ENCODE results near the gene COX10. TPM values are rescaled to one million over a fixed set of nuclear protein-coding genes. Genes with fewer than 3 reads are reported as not detected.
"Not testable (repeated sequence)": the region's sequence is repeated elsewhere in the genome, so short reads cannot be mapped to it uniquely, and the experiment has no call there.

COX10 gene
- 13.8 TPM for total RNA-seq
- long read RNA-seq, transcript COX10-201 (7 exons, 2,873 nt) = major isoform, 15 of 25 reads
- long read RNA-seq, partial matches to known transcripts = 3 of 25 reads
- long read RNA-seq, other reads (novel, unspliced or antisense) = 7 of 25 reads

- Histone ChIP-seq H3K36me3 (peaks cover 4% of the 10 kb centered on the region), H3K27ac (peak within 1 kb of the TSS; percentile 89), H3K4me1 (peaks cover 15% of the 10 kb centered on the region), H3K9me3 (no peaks in the 10 kb centered on the region), H3K27me3 (ENCODE audit: low read depth) (no peaks in the 10 kb centered on the region), H3K4me3 (peak within 1 kb of the TSS; percentile 100)
- ATAC-seq (peak; percentile 99 to 100), DNase-seq (peak; percentile 92)
- no peak for TF ChIP-seq CTCF (IDR thresholded peaks at IDR 0.05)
- intact Hi-C loops (cut with DNase I) = no loop called here
Measured at GRCh38 chr17:14069251-14070021, at the start of gene COX10. Gene COX10 (plus strand): TSS chr17:14069504. CDS start chr17:14069606, 102 bp downstream.

DNA sequence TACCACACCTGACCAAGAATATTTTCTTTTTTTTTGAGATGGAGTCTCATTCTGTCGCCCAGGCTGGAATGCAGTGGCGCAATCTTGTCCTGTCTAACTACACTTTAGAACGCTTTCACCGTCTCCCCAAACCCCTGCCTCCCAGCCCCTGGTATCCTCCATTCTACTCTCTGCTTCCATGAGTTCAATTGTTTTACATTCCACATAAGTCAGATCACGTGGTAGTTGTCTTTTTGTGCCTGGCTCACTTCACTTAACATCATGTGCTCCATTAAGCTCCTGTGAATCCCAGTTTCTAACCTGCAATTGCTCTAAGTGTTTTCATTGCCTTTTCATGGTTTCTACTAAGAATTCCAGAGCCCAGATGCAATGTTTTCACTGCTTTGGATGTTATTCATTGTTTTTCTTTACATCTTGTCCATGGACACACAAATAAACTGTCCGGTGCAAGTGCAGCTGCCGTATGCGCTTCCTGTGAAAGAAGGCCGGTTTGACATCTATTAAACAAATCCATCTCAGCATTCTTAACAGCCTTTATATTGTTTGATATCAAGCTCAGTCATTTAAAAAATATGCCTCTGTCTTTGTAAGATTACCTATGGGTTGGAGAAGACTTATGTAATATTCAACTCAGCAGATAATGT, 47.5 kb upstream of the COX10 start:
- DNase-seq; intact Hi-C loops (cut with DNase I); H3K9me3 ChIP-seq; H3K4me3 ChIP-seq; H3K27ac ChIP-seq; ATAC-seq; H3K27me3 ChIP-seq (ENCODE audit: low read depth); H3K4me1 ChIP-seq; H3K36me3 ChIP-seq: not testable (repeated sequence)

DNA sequence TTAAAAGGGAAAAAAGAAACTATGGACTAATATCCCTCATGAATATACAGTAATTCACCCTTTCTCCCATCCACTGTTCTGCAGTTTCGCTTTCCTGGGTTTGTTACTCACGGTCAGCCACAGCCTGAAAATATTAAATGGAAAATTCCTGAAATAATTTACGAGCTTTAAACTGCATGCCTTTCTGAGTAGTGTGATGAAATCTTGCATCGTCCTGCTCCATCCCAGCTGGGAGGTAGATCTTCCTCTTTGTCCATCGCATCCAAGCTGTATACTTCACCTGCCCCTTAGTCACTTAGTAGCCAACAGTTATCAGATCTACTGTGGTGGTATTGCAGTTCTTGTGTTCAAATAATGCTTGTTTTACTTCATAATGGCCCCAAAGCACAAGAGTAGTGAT, 39.5 kb upstream of the COX10 start:
- H3K27ac ChIP-seq; H3K27me3 ChIP-seq (ENCODE audit: low read depth); H3K4me1 ChIP-seq; ATAC-seq; H3K4me3 ChIP-seq; DNase-seq; intact Hi-C loops (cut with DNase I); H3K9me3 ChIP-seq: not testable (repeated sequence)
- peaks cover 11% of the 10 kb centered on the region for H3K36me3 ChIP-seq

DNA sequence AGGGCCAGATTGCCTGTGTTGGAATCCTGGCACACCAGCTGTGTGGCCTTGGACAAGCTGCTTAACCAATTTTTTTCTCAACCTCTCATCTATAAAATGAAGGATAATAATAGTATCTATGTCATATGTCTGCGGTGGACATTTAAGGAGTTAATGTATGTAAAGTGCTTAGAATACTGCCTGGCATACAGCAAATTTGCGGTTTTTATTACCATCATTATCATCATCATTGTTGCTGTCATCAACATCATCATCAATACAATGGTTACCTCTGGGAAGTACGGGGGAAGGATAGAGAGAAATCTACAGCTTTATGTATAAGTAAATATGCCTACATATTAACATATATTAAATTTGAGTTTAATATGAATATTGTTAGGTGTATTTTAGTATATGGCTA, 37.1 kb upstream of the COX10 start:
- intact Hi-C loops (cut with DNase I) = no loop called here
- TF ChIP-seq CTCF (IDR thresholded peaks at IDR 0.05) = no peak
- no peak for ATAC-seq
- Histone ChIP-seq H3K27me3 (ENCODE audit: low read depth) (no peaks in the 10 kb centered on the region), H3K9me3 (no peaks in the 10 kb centered on the region), H3K36me3 (peaks cover 11% of the 10 kb centered on the region), H3K4me3 (no peak overlapping the region), H3K27ac (no peak overlapping the region), H3K4me1 (no peaks in the 10 kb centered on the region)
- DNase-seq = no peak

DNA sequence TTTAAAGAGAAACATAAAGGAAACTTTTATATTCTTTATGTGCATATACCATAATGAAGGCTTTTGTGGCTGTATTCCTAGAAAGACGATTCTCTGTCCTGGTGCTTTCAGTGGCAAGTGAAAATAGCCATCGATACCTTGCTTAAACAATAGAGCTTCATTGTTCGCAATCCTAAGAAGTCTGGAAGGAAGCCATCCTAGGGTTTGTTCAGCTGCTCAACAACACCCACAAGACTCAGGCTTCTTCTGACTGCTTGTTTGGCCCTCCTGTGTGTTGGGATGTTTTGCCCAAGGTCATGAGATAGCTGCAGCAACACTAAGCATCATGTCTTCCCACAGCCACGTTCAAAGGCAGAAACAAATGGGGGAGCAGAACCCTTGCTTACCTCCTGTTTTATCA, 36.1 kb upstream of the COX10 start:
- no peak overlapping the region for H3K27ac ChIP-seq
- H3K4me3 ChIP-seq = no peak overlapping the region
- no peak for TF ChIP-seq CTCF (IDR thresholded peaks at IDR 0.05)
- no peaks in the 10 kb centered on the region for H3K27me3 ChIP-seq (ENCODE audit: low read depth)
- peaks cover 11% of the 10 kb centered on the region for H3K36me3 ChIP-seq
- ATAC-seq (no peak), DNase-seq (no peak)
- H3K9me3 ChIP-seq = no peaks in the 10 kb centered on the region
- intact Hi-C loops (cut with DNase I) = no loop called here
- peaks cover 1% of the 10 kb centered on the region for H3K4me1 ChIP-seq

GRCh38 chr17:14037453-14037852, 31.9 kb upstream of the COX10 start:
- ATAC-seq = peak in 1 of 2 donors; percentile 37
- DNase-seq = no peak
- Histone ChIP-seq H3K4me1 (peaks cover 6% of the 10 kb centered on the region), H3K27me3 (ENCODE audit: low read depth) (no peaks in the 10 kb centered on the region), H3K4me3 (no peak overlapping the region), H3K36me3 (peaks cover 7% of the 10 kb centered on the region), H3K27ac (no peak overlapping the region), H3K9me3 (no peaks in the 10 kb centered on the region)
- no peak for TF ChIP-seq CTCF (IDR thresholded peaks at IDR 0.05)
- intact Hi-C loops (cut with DNase I) = no loop called here
